HG03432 (cell line): ENCODE results near the gene CSMD2.

ENCODE experiments used
- ATAC-seq: cut with Tn5 transposase; IDR thresholded peaks from one replicate; pipeline ENCODE4 v1.9.1; 2021; ENCODE audit warnings: mild to moderate bottlenecking, moderate library complexity; ENCODE audit not compliant: unreplicated experiment

Gene CSMD2

GRCh38 chr1:33725556-33726160, 439.4 kb downstream of the CSMD2 start:
- ATAC-seq: no peak

DNA sequence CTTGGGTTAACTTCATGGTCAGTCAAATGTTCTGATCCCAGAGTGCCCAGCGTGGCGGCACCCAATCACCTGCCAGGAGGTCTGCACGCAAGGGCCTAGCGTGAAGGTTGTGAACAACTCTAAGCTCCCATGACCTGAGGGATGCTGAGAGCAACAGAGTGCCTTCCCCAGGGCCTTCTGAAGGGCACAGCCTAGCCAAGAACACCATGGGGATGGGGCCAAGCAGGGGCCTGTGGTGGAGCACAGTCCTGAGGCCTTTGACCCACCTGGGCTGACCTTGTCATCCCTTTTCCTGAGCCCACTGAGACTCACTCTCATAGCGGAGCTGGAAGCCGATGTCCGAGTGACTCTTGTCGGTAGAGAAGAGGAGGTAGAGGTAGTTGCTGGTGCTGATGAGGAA, 440.0 kb downstream of the CSMD2 start:
- ATAC-seq: no peak

GRCh38 chr1:33724348-33724747, 440.7 kb downstream of the CSMD2 start:
- ATAC-seq: no peak

GRCh38 chr1:33723251-33723650, 441.8 kb downstream of the CSMD2 start:
- ATAC-seq: no peak

GRCh38 chr1:33721301-33721815, 443.7 kb downstream of the CSMD2 start:
- no peak for ATAC-seq

- ATAC-seq: no peak
These were observed 445.0 kb downstream of the CSMD2 start for GRCh38 chr1:33719771-33720670.

GRCh38 chr1:33719326-33719725, 445.7 kb downstream of the CSMD2 start:
- ATAC-seq: no peak

GRCh38 chr1:33718186-33718585, 446.8 kb downstream of the CSMD2 start:
- ATAC-seq: no peak

DNA sequence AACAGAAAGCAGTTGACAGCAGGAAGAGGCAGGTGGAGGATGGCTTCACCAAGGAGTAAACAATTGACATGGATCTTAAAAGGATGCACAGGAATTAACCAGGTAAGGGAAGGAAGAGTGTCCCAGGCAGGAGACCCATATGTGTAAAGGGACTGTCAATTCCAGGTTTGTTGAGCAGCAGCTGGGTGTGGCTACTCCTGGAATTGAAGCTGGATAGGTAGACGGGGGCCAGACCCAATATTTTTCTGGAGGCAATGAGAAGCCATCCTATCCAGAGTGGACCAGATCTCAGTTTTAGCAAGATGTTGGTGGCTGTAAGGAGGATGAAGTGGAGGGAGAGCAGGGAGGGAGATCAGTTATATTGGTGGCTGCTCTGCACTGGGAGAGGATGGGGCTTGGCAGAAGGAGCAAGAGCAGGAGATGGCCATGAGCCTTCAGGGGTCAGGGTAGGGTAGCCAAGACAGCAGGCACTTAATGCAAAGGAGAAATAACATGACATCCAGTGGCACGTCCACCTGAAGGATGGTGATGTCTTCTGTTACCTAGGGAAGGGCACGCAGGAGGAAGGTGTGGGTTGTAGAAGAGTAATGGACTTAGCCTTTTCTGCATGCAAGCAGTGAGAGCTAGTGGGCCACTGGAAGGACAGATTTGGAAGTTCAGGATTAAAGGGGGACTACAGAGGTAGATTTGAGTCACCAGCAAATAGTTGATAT, 447.9 kb downstream of the CSMD2 start:
- no peak for ATAC-seq

DNA sequence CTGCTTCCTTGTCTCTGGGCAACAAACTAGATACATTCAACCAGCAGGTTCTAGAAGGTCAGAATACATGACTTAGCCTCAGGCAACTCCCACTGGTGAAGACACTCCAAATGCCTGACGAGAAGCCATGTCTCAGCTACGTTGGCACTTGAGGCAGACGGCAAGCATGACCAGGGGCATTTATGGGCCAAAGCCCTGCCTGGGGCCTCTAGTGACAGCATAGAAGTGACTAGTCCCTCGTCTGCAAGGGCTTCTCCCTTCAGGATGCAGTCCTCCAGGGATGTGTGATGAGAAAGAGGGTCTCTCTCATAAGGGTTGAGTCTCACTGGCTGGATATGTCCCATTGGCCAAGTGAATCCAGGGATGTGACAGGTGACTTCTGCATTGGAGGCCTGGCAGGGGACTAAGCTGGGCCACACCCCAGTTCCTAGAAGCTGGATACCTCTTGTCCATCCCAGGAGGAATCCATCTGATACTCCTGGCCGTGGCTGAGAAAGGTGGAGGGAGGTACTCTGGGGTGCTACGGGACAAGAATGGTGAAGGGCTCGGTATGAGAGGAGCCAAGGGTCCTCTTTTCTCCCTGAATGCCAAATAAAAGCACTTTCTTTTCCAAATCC, 449.7 kb downstream of the CSMD2 start:
- ATAC-seq: no peak

DNA sequence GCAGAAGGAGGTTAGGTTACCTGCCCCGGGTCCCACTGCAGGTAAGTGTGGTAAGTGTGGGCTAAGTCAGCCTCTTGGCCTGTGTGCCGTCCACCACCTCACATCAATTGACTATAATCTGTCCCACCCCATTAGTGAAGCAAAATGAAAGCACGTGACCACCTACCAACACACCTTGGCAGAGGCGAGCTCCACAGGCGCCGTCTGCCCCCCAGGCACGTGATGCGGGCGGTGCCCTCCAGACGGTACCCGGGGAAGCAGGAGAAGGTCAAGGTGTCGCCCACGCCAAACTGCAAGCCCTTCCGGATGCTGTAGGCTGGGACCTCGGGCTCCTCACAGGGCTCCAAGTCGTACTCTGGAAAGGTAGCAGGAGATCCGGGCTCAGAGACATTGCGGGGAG, 450.6 kb downstream of the CSMD2 start:
- no peak for ATAC-seq

- ATAC-seq: no peak
These were observed 451.8 kb downstream of the CSMD2 start for GRCh38 chr1:33713058-33713877.

GRCh38 chr1:33712186-33712585, 452.8 kb downstream of the CSMD2 start:
- no peak for ATAC-seq

DNA sequence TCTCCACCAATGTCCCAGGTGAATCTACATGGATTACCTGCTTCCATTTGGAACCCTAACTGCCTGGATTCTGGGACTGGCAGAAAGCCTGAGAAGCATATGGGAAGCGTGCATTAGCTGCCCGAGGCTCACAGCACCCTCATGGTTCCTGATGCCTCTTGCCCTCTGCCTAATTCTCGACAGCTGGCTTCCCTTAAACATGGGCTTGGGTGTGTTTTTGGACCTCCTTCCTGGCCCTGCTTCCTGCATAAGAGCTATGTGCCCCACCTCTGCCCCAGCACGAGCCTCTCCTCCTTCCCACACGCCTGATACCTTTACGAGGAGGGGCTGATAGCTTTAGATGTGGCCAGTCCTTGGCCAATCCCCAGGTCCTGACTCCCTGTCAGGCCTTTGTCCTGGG, 453.5 kb downstream of the CSMD2 start:
- ATAC-seq: no peak

- ATAC-seq: no peak
These were observed 454.1 kb downstream of the CSMD2 start for GRCh38 chr1:33710967-33711366.

DNA sequence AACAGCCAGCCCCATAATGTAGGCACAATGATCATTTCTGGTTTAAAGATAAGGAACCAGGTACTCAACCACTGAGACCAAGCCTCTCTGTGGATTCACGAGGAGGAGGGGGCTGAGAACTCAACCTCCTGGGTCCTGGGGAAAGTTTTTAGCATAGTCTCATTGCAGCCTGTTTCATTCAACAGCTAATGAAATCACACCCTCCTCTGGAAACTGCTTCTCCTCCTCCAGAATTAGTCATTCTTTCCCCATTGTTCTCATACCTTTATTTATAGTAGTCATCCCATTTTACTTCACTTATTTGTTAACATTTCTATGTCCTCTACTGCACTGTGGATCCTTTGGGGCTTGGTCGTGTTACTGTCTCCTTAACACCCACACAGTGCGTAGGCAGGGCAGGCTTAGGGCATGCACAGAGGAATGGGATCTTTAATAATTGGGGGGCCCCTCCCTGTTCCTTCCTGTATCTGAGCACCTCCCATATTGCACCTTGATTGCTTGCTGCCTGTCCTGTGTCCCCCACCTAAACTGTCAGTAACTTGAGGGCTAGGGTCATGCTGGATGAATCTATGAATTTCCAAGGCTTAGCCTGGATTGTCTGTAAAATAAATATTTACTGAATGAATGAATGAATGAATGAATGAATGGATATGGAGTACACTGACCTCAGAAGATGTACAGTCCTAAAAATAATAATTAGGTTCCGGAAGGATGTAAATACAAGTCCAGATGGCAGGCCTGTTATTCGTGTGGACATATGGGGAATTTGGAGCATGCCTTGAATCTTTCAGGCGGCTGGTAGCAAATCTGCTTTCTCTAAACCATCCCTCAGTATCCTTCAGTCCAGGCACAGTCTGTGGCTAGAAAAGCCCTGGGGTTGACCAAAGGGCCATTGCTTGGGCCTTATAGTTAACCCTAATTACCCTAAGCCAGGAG, 455.0 kb downstream of the CSMD2 start:
- no peak for ATAC-seq

DNA sequence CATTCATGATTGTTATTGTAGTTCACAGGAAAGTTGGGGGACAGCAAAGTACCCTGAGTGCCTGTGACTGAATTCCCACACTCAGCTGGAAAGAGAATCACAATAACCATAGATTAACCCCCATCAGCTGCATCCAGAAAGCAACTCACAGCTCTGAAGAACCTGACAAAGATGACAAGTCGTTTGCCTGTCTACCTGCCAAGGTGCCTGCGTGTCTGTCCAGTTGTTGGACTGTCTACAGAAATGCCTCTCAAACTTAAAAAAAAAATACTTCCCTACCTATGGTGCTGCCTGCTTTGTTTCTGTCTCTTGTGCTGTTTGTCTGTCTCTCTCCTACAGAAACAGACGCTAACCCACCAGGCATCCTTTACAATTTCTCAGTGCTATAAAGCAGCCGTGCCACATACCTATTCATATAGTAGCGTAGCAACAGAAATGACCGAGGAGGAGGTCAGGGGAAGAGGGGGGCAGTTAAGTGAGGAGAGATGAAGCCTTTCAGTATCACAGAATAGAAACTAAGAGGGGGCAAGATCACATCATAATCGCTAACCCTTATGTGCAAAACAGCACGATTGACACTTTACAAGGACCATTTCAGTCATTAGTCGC, 455.8 kb downstream of the CSMD2 start:
- no peak for ATAC-seq

GRCh38 chr1:33706634-33707255, 458.3 kb downstream of the CSMD2 start:
- ATAC-seq: no peak
